Psoas muscle (tissue), 7 donors: ENCODE measurements around the gene STK10. TPM values are rescaled to one million over a fixed set of nuclear protein-coding genes. Genes with fewer than 3 reads are reported as not detected.

Experiments
- polyA plus RNA-seq, 3 donors: library from polyadenylated mRNA; stranded (reverse); fragments of 200-250 nt; gene quantifications; one replicate each; pipeline ENCODE4 v1.2.3, GENCODE V29; 2013
- total RNA-seq, 4 donors: library from RNA; stranded (reverse); fragmentation: NEBNext Ultra II Directional in 2 of 4; extraction: Animal tissue kit (Norgen Biotek cat#: 25700) in 2 of 4; gene quantifications; one replicate each; pipeline versions ENCODE4 v1.2.1 to v1.2.4, GENCODE V29; 2021 to 2023
- donor health status: healthy with polysubstance abuse.
- donor health status: DM: no; HTN: no; CAD: no; lungs with moderate emphysema.
- donor health status: Bipolar disorder and iron deficiency.
- donor health status: healthy.
- donor health status: DM: no; HTN: no; CAD: no.
- donor health status: DM: no; HTN: no; CAD: no.
- donor health status: DM: yes; HTN: yes; CAD: no.

Gene STK10
- total and polyA plus RNA-seq, 7 donors = 1.9 to 8.6 (median 6.2) TPM

Other genes with a start within 250 kb of the STK10 start
- gene FBXW11, start 181.6 kb downstream of the STK10 start, total RNA-seq = 10 to 100 TPM; 42.7 to 62.8 (median 55.5) TPM
- gene FBXW11, start 181.6 kb downstream of the STK10 start, polyA plus RNA-seq = 10 to 100 TPM; 14.7 to 50.1 (median 33.8) TPM
- not detected for gene EFCAB9, start 5.9 kb upstream of the STK10 start, total RNA-seq
- under 1 TPM in 1 of 3 donors, not detected in 2; 0.08 TPM for gene EFCAB9, start 5.9 kb upstream of the STK10 start, polyA plus RNA-seq
- 10 to 100 TPM in 1 of 4 donors, 1 to 10 TPM in 3; 7.4 to 12.3 (median 8.6) TPM for gene UBTD2, start 95.5 kb upstream of the STK10 start, total RNA-seq
- gene UBTD2, start 95.5 kb upstream of the STK10 start, polyA plus RNA-seq = 10 to 100 TPM in 1 of 3 donors, 1 to 10 TPM in 2; 5.3 to 10.5 (median 8.6) TPM